HG03139 (cell line): ENCODE results near the gene PDE8A.
"Not testable (repeated sequence)": the region's sequence is repeated elsewhere in the genome, so short reads cannot be mapped to it uniquely, and the experiment has no call there.

Source experiments
- ATAC-seq: cut with Tn5 transposase; IDR thresholded peaks from one replicate; pipeline ENCODE4 v1.9.1; 2021; ENCODE audit not compliant: unreplicated experiment

Gene PDE8A

GRCh38 chr15:84987949-84988624 is 6.4 kb downstream of the PDE8A start:
- ATAC-seq, result no peak

DNA sequence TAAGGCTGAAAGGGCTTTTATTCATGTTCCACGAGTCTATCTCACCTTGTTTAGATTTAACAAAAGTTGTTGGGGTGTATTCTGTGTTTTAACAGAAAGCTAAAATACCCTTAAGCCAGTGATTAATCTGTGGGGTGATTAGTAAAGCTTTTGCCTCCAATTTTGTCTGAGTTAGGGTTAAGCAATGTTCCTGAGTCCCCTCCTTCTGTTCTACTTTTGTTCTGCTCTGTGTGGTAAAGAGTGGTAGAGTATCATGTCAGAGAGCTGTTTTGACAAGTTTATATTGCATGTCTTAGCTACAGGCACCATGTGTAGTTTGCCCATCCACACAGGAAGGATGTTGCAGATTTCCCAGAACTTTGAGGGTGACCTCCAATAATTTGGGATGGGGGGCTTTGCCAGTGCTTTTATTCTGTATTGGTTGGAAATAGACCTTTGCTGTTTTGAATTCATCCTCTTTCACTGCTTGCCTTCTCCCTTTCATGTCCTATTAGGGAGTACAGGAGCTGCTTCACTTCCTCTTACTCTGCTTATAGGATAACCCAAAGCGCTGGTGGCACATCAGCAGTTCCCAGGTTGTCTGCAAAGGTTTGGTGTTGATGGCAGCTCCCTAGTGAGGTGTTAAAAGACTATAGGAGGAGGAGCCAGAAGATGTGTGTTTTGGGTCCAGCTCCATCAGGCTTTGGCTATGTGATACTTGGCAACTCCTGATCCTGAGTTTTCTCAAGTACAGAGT is 7.4 kb downstream of the PDE8A start:
- no peak for ATAC-seq

- ATAC-seq, result no peak
Measured at GRCh38 chr15:84990507-84990906, 8.9 kb downstream of the PDE8A start.

DNA sequence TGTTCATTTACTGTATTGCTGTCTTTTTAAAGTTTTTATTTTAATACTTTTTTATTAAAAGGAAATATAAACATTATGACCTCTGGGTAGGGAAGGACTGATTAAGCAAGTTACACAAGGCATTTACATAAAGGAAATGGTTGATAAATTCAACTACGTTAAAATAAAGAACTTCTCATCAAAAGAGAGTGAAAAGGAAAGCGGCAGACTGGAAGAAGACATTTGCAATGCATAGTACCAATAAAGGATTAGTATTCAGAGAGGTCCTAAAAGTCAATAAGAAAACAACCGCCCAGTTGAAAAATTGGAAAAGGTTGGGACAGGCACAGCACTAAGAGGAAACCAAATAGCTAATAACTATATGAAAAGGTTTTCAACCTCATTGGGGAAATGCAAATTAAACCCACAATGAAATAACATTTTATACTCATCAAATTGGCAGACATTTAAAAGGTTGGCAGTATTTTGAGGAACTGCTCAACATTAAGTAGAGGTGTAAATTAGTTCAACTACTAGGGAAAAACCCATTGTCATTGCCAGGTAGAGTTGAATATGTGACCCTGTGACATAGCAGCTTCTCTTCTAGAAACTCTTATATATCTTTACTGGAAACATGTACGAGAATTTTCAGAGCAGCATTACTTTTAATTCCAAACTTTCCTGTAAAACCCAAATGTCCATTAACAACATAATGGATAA is 9.5 kb downstream of the PDE8A start:
- ATAC-seq, result no peak

GRCh38 chr15:84992157-84992944 is 10.7 kb downstream of the PDE8A start:
- ATAC-seq, result no peak

DNA sequence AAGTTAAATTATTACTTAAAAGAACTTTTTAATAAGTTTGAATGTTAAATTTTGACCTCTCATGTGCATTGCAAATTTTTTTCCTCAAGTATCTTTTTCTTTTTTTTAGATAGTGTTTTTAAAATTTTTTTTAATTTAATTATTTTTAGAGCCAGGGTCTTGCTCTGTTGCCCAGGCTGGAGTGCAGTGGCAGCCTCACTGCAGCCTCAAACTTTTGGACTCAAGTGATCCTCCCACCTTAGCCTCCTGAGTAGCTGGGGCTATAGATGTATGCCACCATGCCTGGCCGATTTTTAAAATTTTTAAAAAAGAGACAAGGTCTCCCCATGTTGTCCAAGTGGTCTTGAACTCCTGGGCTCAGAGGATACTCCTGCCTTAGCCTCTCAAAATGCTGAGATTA is 14.4 kb downstream of the PDE8A start:
- no peak for ATAC-seq

DNA sequence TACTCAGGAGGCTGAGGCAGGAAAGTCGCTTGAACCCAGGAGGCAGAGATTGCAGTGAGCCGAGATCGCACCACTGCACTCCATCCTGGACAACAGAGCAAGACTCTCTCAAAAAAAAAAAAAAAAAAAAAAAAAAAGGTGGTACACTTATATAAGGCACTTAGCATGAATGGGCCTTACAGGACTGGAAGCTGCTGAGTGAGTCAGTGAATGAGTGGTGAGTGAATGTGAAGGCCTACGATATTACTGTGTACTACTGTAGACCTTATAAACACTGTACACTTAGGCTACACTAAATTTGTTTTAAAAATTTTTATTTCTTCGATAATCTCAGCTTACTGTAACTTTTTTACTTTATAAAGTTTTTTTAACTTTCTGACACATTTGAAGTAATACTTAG is 15.1 kb downstream of the PDE8A start:
- not testable (repeated sequence) for ATAC-seq

DNA sequence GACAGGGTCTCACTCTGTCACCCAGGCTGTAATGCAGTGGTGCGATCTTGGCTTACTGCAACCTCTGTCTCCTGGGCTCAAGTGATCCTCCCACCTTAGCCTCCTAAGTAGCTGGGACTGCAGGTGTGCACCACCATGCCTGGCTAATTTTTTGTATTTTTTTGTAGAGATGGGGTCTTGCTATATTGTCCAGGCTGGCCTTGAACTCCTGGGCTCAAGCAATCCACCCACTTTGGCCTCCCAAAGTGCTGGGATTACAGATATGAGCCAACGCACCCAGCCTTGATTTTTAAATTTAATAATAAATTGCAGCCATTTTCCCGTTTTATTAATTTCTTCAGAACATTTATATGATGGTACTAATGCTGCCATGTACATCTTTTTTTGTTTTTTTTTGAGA is 15.6 kb downstream of the PDE8A start:
- ATAC-seq, result not testable (repeated sequence)

- ATAC-seq, result no peak
Measured at GRCh38 chr15:85000189-85000864, 18.7 kb downstream of the PDE8A start.

DNA sequence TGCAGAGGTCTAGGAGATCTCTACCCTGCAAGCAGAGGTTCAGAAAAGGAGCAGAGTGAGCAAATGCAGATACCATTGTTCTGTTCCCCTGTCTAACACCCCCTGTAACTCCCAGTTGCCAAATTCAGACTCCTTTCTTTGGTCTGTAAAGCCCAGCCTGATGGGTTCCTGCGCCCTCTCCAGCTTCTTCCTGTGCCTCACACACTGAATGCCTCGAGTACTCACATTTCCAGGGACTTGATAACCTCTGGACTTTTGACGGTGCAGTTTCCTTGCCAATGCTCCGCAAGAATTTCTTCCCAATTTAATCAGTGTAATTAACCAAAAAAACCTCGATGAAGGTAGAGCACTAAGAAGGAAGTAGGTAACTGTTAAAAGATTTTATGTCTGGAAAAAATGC is 19.3 kb downstream of the PDE8A start:
- no peak for ATAC-seq

GRCh38 chr15:85002517-85002916 is 20.9 kb downstream of the PDE8A start:
- ATAC-seq, result no peak

DNA sequence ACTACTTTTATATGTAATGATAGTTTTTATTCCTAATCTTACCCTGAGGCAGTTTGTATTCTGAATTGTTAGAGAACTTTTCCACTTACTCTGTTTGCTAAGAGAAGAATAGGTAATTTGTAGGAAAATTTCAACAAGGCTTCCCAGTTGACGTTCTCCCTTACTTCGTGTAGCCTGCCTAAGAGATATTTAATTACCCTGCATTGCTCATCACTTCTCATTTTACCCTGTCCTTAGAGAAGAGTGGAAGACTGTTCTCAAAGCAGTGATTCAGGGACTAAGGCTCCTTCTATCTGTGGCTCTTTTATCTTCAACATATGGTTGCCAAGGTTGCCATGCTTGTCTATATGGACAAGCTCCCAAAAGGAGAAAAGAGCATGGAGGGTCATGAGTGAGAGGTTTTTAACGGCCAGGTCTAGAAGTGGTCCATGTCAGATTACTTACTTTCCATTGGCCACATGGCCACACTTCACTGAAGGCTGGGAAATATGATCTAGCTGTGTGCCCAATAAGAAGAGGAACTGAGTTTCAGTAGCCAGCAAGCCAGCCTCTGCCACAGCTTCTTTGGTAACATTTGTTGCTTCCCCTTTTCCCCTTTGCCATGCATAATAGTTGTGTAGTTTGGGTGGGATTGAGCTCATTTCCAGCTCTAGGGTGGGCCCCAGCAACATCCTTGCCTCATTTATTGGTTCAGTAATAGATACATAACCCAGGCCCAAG is 22.1 kb downstream of the PDE8A start:
- no peak for ATAC-seq

DNA sequence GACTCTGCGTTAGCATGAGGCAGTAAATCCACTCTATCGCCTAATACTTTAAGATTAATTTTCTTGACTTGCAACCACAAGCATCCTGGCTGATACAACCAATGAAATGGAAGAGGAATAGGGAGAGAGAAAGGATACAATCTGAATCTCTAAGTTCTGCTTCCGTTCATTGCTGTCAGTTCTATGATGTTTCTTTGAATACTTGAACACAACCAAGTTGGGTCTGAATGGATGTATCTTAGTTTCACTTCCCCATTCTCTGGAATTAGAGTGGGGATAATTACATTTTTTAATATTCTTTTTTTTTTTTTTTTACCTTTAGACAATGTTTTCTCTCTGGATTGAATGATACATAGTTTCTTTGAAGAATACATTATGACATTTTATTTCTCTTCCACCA is 22.9 kb downstream of the PDE8A start:
- no peak for ATAC-seq

DNA sequence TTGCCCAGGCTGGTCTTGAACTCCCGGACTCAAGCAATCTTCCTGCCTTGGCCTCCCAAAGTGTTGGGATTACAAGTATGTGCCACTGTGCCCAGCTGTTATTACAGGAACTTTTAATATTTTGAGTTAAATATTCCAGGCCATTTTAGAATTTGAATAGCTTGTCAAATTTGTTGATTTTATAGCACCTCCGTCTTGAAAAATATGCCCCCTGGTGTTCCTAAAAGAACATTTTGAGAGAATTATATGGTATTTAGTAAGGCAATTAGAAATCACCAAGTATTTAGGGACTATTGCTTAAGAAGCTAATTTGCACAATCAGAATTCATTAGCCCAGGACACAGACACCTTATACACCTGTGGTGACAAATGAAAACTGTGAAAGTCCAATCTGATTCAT is 23.7 kb downstream of the PDE8A start:
- ATAC-seq, result no peak

GRCh38 chr15:85005746-85006145 is 24.1 kb downstream of the PDE8A start:
- no peak for ATAC-seq

- ATAC-seq, result no peak
Measured at GRCh38 chr15:85006201-85006600, 24.5 kb downstream of the PDE8A start.

DNA sequence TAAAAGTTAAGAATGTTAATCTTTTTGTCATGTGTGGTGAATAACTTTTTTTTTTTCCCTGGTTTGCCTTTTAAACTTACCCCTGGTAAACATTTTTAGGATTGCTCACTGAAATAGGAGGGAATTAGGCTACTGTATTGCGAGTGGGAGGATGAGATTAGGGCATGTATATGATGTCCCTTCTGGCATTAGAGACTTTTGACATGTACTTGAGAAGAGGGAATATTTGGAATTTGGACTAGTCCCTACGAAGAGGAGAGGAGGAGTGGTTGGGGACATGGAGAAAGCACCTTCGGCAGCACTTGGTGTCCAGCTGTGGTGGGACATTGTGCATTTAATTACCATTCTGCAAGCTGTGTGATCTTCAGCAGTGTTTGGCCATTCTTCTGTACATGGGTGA is 25.0 kb downstream of the PDE8A start:
- no peak for ATAC-seq

DNA sequence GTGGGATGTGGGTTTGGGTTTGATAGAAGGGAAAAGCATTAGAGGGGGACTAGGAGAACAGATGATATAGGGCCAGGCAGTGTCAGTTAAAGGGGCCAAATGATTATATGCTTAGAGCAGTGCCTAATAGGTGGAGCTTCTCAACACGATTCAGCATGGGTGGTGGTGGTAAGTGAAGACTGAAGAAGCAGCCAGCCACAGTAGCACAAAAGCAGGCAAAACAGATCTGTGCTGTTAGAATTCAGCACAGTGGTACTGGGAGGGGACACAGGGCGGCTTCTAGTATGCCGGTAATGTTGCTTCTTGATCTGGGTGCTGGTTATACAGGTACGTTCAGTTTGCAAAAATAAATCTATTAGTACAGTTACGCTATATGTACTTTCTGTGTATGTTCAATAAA is 25.5 kb downstream of the PDE8A start:
- no peak for ATAC-seq

- ATAC-seq, result no peak
Measured at GRCh38 chr15:85007741-85008397, 26.2 kb downstream of the PDE8A start.
